ENCODE measurements around the gene PGAP1.

The PGAP1 gene

DNA sequence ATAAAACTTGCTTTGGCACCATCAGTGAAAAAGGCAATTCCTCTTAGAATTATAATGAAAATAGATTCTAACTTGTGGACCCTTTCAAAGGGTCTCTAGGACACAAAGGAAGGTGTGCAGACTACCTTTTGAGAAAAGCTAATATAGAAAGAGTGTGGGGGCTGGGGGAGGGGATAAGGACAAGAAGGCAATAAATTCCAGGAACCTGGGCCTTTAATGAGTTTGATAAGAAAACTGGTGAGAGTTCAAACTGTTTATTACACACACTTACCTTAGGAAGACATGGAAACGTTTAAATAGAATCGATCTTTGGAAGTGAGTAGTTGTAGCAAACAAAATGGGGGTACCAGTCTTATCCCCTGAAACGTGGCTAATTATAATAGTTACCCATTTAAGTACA, 39.6 kb upstream of the PGAP1 start:
- no peak overlapping the region for H3K27ac ChIP-seq
- no peak for TF ChIP-seq ZFX (IDR thresholded peaks at IDR 0.05; ENCODE audit: borderline replicate concordance)
- TF ChIP-seq, protein P1, sequence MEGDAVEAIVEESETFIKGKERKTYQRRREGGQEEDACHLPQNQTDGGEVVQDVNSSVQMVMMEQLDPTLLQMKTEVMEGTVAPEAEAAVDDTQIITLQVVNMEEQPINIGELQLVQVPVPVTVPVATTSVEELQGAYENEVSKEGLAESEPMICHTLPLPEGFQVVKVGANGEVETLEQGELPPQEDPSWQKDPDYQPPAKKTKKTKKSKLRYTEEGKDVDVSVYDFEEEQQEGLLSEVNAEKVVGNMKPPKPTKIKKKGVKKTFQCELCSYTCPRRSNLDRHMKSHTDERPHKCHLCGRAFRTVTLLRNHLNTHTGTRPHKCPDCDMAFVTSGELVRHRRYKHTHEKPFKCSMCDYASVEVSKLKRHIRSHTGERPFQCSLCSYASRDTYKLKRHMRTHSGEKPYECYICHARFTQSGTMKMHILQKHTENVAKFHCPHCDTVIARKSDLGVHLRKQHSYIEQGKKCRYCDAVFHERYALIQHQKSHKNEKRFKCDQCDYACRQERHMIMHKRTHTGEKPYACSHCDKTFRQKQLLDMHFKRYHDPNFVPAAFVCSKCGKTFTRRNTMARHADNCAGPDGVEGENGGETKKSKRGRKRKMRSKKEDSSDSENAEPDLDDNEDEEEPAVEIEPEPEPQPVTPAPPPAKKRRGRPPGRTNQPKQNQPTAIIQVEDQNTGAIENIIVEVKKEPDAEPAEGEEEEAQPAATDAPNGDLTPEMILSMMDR (IDR thresholded peaks at IDR 0.05), result no peak

DNA sequence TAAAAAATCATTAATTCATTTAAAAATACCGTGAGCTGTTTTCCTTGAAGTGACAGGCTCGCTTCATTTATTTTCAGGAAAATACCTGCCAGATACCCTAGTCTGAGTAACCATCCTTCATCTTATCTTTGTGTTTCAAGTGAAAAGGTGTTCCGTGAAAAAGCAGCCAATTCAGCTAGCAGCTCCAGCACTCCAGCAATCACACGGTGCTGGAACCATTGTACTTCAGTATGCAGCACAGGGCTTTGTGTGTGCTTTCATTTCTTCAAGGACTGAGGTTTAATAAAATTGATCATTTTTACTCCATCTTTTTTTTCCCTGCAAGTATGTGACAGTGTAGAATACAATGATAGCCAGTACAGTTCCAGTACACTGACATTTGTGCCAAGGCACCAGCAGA, 39.1 kb upstream of the PGAP1 start:
- no peak for TF ChIP-seq ZFX (IDR thresholded peaks at IDR 0.05; ENCODE audit: borderline replicate concordance)
- TF ChIP-seq, protein P1 (IDR thresholded peaks at IDR 0.05), result no peak
- H3K27ac ChIP-seq, result no peak overlapping the region

DNA sequence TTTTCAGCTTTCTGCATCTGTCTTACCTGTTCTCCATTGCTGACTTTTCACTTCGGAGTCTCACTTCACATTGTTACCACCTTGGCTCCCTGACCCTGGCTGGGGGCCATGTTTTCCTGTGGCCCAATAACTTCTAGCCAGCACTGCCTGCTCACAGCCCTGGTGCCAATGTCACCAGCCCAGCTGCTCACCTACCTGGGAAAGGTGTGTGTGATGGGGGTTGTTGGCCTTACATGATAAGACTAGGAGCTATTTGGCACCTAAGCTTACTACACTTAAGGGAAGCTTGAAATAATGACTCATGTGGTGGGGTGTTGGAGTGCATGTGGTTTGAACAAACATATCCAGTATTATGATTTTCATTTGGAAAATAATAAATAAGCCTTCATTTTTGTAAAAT, 37.5 kb upstream of the PGAP1 start:
- no peak for TF ChIP-seq ZFX (IDR thresholded peaks at IDR 0.05; ENCODE audit: borderline replicate concordance)
- TF ChIP-seq, protein P1 (IDR thresholded peaks at IDR 0.05), result no peak
- H3K27ac ChIP-seq, result no peak overlapping the region

DNA sequence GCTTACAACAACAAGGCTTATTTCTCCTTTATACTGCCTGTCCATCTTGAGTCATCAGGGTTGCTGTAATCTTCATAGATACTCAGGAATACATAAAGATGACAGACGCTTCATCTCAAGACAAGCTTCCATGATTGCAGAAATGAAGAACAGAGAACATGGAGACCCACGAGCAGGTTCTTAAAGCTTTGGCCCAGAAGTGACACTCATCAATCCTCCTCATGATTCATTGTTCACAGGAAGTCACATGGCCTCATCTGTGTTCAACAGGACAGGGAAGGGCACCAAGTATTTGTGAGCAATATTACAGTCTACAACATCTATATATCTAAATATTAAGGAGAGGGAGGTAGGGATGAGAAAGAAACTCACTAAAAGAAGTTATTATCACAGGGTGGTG, 36.5 kb upstream of the PGAP1 start:
- TF ChIP-seq, protein P1 (IDR thresholded peaks at IDR 0.05), result no peak
- no peak for TF ChIP-seq ZFX (IDR thresholded peaks at IDR 0.05; ENCODE audit: borderline replicate concordance)

DNA sequence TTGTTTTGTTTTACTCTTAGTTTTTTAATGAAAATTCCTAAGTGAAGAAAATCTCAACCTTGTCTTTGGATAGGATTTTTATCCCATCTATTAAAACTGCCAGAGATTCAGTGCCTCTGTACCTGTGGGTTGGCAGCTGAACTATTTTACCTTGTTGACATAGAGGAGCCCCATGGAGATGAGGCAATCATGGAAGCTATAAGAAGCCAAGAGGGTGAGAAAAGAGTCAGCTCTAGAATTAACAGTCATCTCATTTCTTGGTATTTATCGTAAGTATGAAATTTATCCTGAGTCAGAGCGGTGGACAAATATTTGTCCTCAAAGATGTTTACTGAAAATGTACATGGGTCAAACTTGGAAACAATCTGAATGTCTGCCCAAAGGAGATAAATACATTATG, 35.8 kb upstream of the PGAP1 start:
- TF ChIP-seq ZFX (IDR thresholded peaks at IDR 0.05; ENCODE audit: borderline replicate concordance), result no peak
- TF ChIP-seq, protein P1 (IDR thresholded peaks at IDR 0.05), result no peak
- H3K27ac ChIP-seq, result no peak overlapping the region

More for the DNA sequence above, 36.5 kb upstream of the PGAP1 start:
- no peak overlapping the region for H3K27ac ChIP-seq

DNA sequence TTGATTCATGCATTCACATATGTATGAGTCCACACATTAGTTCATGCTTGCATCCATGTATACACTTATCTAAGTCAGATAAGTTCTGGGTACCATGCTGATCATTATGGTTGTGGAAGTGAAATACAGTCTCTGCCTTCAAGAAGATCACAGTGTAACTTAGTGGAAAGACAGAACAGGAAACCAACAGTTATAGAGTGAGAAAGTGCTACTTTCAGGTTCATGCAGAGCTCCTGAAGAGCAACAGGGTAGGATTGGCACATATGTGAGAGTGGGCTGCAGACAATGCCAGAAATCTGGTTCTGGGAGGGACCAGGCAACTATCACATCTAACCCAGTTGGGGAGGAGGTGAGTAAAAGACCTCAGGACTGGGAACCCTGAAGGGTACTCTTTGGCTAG, 35.4 kb upstream of the PGAP1 start:
- TF ChIP-seq, protein P1 (IDR thresholded peaks at IDR 0.05), result no peak
- TF ChIP-seq ZFX (IDR thresholded peaks at IDR 0.05; ENCODE audit: borderline replicate concordance), result no peak
- no peak overlapping the region for H3K27ac ChIP-seq

DNA sequence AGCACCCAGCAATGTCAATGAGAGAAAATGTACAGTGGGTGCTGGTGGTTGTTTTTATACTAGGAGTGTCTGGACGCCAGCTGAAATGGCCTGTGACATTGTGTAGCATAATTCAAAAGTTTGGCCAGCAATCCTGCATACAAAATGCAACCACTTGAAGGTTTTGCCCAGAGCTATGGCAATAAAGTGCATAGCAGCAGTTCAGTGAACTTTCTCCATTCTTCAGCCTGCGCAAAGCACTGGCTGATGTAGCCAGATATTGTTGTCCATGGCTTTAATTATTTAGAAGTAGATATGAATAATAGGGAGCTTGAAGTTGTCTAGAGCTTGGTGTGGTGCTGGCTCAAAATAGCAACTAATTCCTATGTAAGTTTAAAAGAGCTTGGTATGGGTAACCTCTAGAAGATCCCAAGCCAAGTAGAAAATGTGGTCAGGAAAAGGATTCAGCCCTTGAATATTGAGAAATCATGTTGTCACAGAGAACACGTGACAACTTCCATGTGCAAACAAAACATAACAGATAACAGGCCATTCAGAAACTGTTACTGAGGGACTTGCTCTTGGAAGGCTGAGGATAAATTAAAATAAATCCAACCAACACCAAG, 33.3 kb upstream of the PGAP1 start:
- TF ChIP-seq ZFX (IDR thresholded peaks at IDR 0.05; ENCODE audit: borderline replicate concordance), result no peak
- TF ChIP-seq, protein P1 (IDR thresholded peaks at IDR 0.05), result no peak
- H3K27ac ChIP-seq, result no peak overlapping the region
